ENCODE data around the gene FAM131A.

DNA sequence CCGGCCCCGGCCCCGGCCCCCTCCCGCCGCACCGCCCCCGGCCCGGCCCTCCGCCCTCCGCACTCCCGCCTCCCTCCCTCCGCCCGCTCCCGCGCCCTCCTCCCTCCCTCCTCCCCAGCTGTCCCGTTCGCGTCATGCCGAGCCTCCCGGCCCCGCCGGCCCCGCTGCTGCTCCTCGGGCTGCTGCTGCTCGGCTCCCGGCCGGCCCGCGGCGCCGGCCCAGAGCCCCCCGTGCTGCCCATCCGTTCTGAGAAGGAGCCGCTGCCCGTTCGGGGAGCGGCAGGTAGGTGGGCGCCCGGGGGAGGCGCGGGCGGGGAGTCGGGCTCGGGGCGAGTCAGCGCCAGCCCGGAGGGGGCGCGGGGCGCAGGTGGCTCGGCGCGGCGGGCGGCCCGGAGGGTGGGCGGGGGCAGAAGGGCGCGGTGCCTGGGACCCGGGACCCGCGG lies 42.8 kb downstream of the FAM131A start:
- TF ChIP-seq POLR2AphosphoS5 (IDR thresholded peaks at IDR 0.05; ENCODE audit: low read depth, low read length) (no peak), TAF1 (IDR thresholded peaks at IDR 0.05; ENCODE audit: low read depth, low read length) (no peak), POLR2A (IDR thresholded peaks at IDR 0.05; ENCODE audit: low read depth, low read length) (no peak)

Measured in GM12891 (cell line).